DMS53 treated with DMSO at 0.1 percent for 48 hours (cell line): Measurements from ENCODE around the gene EFCC1.
"Not testable (repeated sequence)": the region's sequence is repeated elsewhere in the genome, so short reads cannot be mapped to it uniquely, and the experiment has no call there.

Source experiments
- DNase-seq: peaks from one replicate; lab custom pipeline; 2025; ENCODE audit not compliant: unreplicated experiment; lab: John Stamatoyannopoulos, UW

The EFCC1 gene

GRCh38 chr3:129051871-129052340, 50.8 kb downstream of the EFCC1 start:
- DNase-seq: peak; percentile 24

- DNase-seq: no peak
Observed at GRCh38 chr3:129052675-129053074, 51.6 kb downstream of the EFCC1 start.

- DNase-seq: no peak
Observed at GRCh38 chr3:129054605-129055104, 53.6 kb downstream of the EFCC1 start.

- no peak for DNase-seq
Observed at GRCh38 chr3:129056451-129057173, 55.5 kb downstream of the EFCC1 start.

GRCh38 chr3:129057249-129057648, 56.1 kb downstream of the EFCC1 start:
- no peak for DNase-seq

- DNase-seq: peak; percentile 30
Observed at GRCh38 chr3:129058441-129059200, 57.5 kb downstream of the EFCC1 start.

GRCh38 chr3:129059311-129059958, 58.3 kb downstream of the EFCC1 start:
- no peak for DNase-seq

- no peak for DNase-seq
Observed at GRCh38 chr3:129060276-129061022, 59.3 kb downstream of the EFCC1 start, which contains the start of gene GP9. TSS of gene GP9 (plus strand) at chr3:129060779. CDS start at chr3:129061740, 961 bp downstream.

GRCh38 chr3:129061023-129061887, 60.2 kb downstream of the EFCC1 start:
- DNase-seq: no peak

- no peak for DNase-seq
Observed at GRCh38 chr3:129061888-129062834, 61.1 kb downstream of the EFCC1 start.

- DNase-seq: no peak
Observed at GRCh38 chr3:129063091-129063640, 62.1 kb downstream of the EFCC1 start.

- DNase-seq: no peak
Observed at GRCh38 chr3:129063841-129064482, 62.9 kb downstream of the EFCC1 start.

GRCh38 chr3:129065016-129065719, 64.1 kb downstream of the EFCC1 start:
- DNase-seq: no peak

GRCh38 chr3:129065720-129066073, 64.6 kb downstream of the EFCC1 start:
- DNase-seq: no peak

GRCh38 chr3:129067719-129068118, 66.6 kb downstream of the EFCC1 start:
- not testable (repeated sequence) for DNase-seq

- DNase-seq: no peak
Observed at GRCh38 chr3:129068291-129068886, 67.3 kb downstream of the EFCC1 start.
